GM12891 (cell line): ENCODE data around the gene PPHLN1.

ENCODE experiments used
- POLR2A ChIP-seq: IDR thresholded peaks from 2 replicates; pipeline ENCODE4 v1.6.1; 2011; ENCODE audit warnings: low read depth, low read length, control low read depth
- POLR2AphosphoS5 ChIP-seq: IDR thresholded peaks from 2 replicates; pipeline ENCODE4 v1.6.1; 2011; ENCODE audit warnings: low read depth, low read length, control low read depth
- POU2F2 ChIP-seq: IDR thresholded peaks from 2 replicates; pipeline ENCODE4 v1.6.1; 2011; ENCODE audit warnings: low read depth, mild to moderate bottlenecking, control low read depth, low read length, moderate library complexity
- SPI1 ChIP-seq: IDR thresholded peaks from 2 replicates; pipeline ENCODE4 v1.6.1; 2011; ENCODE audit warnings: low read depth, low read length, control low read depth
- TAF1 ChIP-seq: IDR thresholded peaks from 2 replicates; pipeline ENCODE4 v1.6.1; 2011; ENCODE audit warnings: low read depth, low read length, control low read depth

GRCh38 chr12:42286741-42287140 is 39.2 kb upstream of the PPHLN1 start:
- no peak for TF ChIP-seq POLR2AphosphoS5
- no peak for TF ChIP-seq POLR2A
- no peak for TF ChIP-seq POU2F2
- TF ChIP-seq TAF1 = no peak
- TF ChIP-seq SPI1 = no peak
